Peyer's patch (tissue), 4 donors: Measurements from ENCODE around the gene ANKRD55. TPM values are rescaled to one million over a fixed set of nuclear protein-coding genes. Genes with fewer than 3 reads are reported as not detected.
"Not testable (repeated sequence)": the region's sequence is repeated elsewhere in the genome, so short reads cannot be mapped to it uniquely, and the experiment has no call there.

ENCODE experiments used
- DNase-seq, 3 donors: peaks; one replicate each; pipeline ENCODE4 v3.0.0-alpha.2; 2017 to 2019
- H3K27ac ChIP-seq, 4 donors: fragments of 200-600 bp; sonication (generic); one replicate each; pipeline ENCODE4 v1.5.1; 2016 to 2019
- H3K27me3 ChIP-seq, 2 donors: fragments of 200-600 bp; sonication (generic); one replicate each; pipeline ENCODE4 v1.5.1; 2019
- H3K36me3 ChIP-seq, 3 donors: fragments of 200-600 bp; sonication (generic); one replicate each; pipeline ENCODE4 v1.5.1; 2016 to 2019
- H3K4me1 ChIP-seq, 4 donors: fragments of 200-600 bp; sonication (generic); one replicate each; pipeline ENCODE4 v1.5.1; 2016 to 2019
- H3K4me3 ChIP-seq, 4 donors: fragments of 200-600 bp; sonication (generic); 1 replicate in 3 of 4; 2 replicates in 1 of 4; pipeline ENCODE4 v1.5.1; 2016 to 2019; ENCODE audit warnings: mild to moderate bottlenecking in 1 of 4
- H3K9me3 ChIP-seq, 4 donors: fragments of 200-600 bp; sonication (generic); one replicate each; pipeline ENCODE4 v1.5.1; 2016 to 2019; ENCODE audit warnings: mild to moderate bottlenecking in 1 of 4
- POLR2A ChIP-seq, 2 donors: fragments of 450-650 bp; IDR thresholded peaks; one replicate each; pipeline ENCODE4 v1.5.1; 2017; ENCODE audit warnings: antibody characterized with exemption in 2 of 2, mild to moderate bottlenecking in 2 of 2, moderate library complexity in 2 of 2
- total RNA-seq, 4 donors: library from RNA; depleted of rRNA; stranded (reverse); fragments of >200 nt; gene quantifications; one replicate each; pipeline ENCODE4 v1.1.0, GENCODE V29; 2016
- TF ChIP-seq, protein P1 (sequence below), 6 experiments: fragments of 450-650 bp in 4 of 6; fragments of 200-600 bp in 2 of 6; sonication (generic) in 1 of 6; IDR thresholded peaks; one replicate each; pipeline ENCODE4 v1.5.1; 2017 to 2019; ENCODE audit warnings: antibody characterized with exemption in 6 of 6, mild to moderate bottlenecking in 3 of 6, moderate library complexity in 1 of 6

Gene ANKRD55
- total RNA-seq, 4 donors from 2014 or later: 0.80 to 8.3 TPM; not detected in 2

DNA sequence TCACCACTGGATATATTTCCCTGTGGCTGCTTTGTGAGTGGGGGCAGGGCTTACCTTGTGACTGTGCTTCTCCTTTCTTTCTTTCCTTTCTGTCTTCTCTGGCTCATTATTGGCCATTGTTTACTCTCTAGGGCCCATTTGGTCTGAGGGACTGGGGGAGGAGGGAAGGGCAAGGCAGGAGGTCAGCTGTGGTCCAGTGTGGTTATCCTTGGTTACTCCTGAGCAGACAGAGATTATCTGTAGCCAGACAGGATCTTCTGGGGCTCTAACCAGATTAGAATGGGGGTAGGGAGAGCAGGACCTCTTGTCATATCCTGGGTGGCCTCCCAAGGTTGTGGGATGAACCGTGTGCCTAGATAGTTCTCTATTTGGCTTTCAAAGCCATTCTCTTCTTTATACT lies 71.2 kb downstream of the ANKRD55 start:
- Histone ChIP-seq H3K27me3 (no peaks in the 10 kb centered on the region), H3K4me1 (no peaks in the 10 kb centered on the region), H3K9me3 (no peaks in the 10 kb centered on the region), H3K4me3 (no peak overlapping the region), H3K27ac (no peak overlapping the region), H3K36me3 (no peaks in the 10 kb centered on the region)
- no peak for TF ChIP-seq POLR2A (IDR thresholded peaks at IDR 0.05)
- TF ChIP-seq, protein P1, sequence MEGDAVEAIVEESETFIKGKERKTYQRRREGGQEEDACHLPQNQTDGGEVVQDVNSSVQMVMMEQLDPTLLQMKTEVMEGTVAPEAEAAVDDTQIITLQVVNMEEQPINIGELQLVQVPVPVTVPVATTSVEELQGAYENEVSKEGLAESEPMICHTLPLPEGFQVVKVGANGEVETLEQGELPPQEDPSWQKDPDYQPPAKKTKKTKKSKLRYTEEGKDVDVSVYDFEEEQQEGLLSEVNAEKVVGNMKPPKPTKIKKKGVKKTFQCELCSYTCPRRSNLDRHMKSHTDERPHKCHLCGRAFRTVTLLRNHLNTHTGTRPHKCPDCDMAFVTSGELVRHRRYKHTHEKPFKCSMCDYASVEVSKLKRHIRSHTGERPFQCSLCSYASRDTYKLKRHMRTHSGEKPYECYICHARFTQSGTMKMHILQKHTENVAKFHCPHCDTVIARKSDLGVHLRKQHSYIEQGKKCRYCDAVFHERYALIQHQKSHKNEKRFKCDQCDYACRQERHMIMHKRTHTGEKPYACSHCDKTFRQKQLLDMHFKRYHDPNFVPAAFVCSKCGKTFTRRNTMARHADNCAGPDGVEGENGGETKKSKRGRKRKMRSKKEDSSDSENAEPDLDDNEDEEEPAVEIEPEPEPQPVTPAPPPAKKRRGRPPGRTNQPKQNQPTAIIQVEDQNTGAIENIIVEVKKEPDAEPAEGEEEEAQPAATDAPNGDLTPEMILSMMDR (IDR thresholded peaks at IDR 0.05): no peak
- no peak for DNase-seq

DNA sequence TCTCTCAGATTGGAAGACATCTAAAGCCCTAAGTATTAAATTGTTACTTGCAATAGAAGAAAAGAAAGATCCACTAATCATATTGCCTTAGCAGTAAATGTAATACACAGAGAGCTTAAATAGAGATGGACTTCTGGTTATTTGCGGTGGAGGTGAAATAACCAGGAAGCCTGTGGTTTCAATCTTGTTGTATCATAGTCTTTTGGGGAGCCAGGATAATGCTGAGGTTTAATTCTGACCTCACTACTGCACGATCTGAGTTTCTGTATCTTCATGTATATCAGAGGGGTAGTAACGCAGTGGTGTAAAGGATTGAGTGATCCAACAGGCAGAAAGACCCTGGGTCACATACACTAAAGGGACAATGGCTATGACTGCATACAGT lies 71.7 kb downstream of the ANKRD55 start:
- no peak for DNase-seq
- Histone ChIP-seq H3K9me3 (no peaks in the 10 kb centered on the region), H3K36me3 (no peaks in the 10 kb centered on the region), H3K4me3 (no peak overlapping the region), H3K4me1 (no peaks in the 10 kb centered on the region), H3K27me3 (no peaks in the 10 kb centered on the region), H3K27ac (no peak overlapping the region)
- TF ChIP-seq, protein P1 (IDR thresholded peaks at IDR 0.05): no peak
- no peak for TF ChIP-seq POLR2A (IDR thresholded peaks at IDR 0.05)

DNA sequence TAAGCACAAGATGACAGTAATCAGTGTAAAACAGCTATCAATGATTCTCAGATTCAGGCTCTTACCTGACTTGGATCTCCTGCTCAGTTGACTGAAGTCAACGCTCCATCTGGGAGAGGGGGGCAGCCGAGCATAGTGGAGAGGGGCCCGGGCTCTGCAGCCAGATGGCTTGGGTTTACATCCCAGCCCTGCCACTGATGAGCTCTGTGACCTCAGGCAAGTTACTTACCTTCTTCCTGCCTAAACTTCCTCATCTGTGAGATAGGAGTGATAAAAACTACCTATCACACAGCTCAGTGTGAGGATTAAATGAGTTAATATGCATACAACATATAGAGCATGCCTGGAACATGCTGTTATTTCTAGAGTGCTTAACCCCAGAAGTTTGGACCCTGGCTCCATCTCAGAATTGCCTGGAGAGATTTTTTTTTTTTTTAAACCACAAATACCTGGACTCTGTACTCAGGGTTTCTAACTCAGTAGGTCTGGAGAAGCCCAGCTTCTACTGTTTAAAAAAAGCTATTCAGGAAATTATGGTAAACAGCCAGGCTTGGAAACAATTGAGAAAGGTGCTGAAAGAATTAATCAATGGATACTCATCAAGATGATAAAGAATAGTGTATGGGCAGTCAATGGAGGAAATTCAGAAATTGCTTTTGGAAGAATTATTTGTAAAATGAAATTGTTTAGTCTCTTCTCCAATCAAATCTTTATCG lies 72.2 kb downstream of the ANKRD55 start:
- no peak for TF ChIP-seq POLR2A (IDR thresholded peaks at IDR 0.05)
- TF ChIP-seq, protein P1 (IDR thresholded peaks at IDR 0.05): no peak
- Histone ChIP-seq H3K9me3 (no peaks in the 10 kb centered on the region), H3K36me3 (no peaks in the 10 kb centered on the region), H3K27ac (peak overlapping the region in 1 of 4 donors; percentile 38), H3K4me3 (peak overlapping the region in 1 of 4 donors; percentile 12), H3K27me3 (no peaks in the 10 kb centered on the region), H3K4me1 (no peaks in the 10 kb centered on the region)
- no peak for DNase-seq

DNA sequence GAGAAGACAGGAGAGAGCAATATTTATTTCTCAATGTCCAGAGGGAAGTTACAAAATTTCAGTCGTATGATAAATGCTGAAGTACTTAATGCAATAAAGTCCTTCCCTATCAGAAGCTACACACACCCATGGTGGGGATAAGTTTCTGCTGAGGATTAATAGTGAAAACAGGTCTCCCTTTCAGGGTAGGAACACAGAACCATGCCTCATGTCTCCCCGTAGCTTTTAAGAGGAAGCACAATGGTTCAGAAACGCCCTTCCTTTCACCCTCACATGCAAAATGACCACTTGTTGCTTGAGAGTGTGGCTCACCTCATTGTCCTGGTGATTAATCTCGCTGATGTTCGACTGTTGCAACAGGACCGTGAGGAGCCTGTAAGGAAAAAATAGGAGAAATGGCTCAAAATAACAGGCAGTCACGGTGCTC lies 73.6 kb downstream of the ANKRD55 start:
- Histone ChIP-seq H3K36me3 (no peaks in the 10 kb centered on the region), H3K27ac (peak overlapping the region in 1 of 4 donors; percentile 48), H3K4me3 (peak overlapping the region in 1 of 4 donors; percentile 11), H3K27me3 (no peaks in the 10 kb centered on the region), H3K4me1 (no peaks in the 10 kb centered on the region), H3K9me3 (no peaks in the 10 kb centered on the region)
- no peak for DNase-seq
- TF ChIP-seq, protein P1 (IDR thresholded peaks at IDR 0.05): no peak
- TF ChIP-seq POLR2A (IDR thresholded peaks at IDR 0.05): no peak

DNA sequence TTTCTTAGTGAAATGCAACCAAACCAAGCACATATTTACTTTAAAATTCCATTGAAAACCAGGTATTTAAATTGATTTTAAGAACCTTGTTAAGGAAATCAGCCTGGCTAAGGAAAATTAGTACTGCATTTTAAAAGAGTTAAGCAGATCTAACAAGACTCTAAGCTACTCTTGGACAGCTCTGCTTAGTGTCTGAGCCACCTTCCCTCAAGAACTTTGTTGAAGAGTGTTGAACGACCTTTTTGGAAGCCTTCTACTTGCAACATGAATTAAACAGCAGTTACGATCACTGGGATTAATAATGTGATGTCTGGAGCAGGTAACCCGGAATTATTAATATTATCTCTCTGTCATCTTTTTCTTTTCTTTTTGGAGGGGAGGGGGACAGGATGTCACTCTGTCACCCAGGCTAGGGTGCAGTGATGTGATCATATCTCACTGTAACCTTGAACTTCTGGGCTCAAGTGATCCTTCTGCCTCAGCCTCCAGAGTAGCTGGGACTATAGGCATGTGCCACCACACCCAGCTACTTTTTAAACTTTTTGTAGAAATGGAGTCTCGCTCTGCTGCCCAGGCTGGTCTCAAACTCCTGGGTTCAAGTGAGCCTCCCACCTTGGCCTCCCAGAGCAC lies 74.7 kb downstream of the ANKRD55 start:
- Histone ChIP-seq H3K9me3 (no peaks in the 10 kb centered on the region), H3K36me3 (no peaks in the 10 kb centered on the region), H3K4me3 (peak overlapping the region in 1 of 4 donors; percentile 11), H3K27ac (peak overlapping the region in 1 of 4 donors; percentile 48), H3K27me3 (no peaks in the 10 kb centered on the region), H3K4me1 (no peaks in the 10 kb centered on the region)
- TF ChIP-seq, protein P1 (IDR thresholded peaks at IDR 0.05): no peak
- no peak for TF ChIP-seq POLR2A (IDR thresholded peaks at IDR 0.05)
- no peak for DNase-seq

DNA sequence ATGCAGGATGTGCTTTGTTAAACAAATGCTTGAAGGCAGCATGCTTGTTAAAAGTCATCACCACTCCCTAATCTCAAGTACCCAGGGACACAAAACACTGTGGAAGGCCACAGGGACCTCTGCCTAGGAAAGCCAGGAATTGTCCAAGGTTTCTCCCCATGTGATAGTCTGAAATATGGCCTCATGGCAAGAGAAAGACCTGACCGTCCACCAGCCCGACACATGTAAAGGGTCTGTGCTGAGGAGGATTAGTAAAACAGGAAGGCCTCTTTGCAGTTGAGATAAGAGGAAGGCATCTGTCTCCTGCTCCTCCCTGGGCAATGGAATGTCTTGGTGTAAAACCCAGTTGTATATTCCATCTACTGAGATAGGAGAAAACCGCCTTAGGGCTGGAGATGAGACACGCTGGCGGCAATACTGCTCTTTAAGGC lies 75.9 kb downstream of the ANKRD55 start:
- H3K36me3 ChIP-seq, H3K4me3 ChIP-seq, DNase-seq, H3K4me1 ChIP-seq, H3K9me3 ChIP-seq, H3K27me3 ChIP-seq: not testable (repeated sequence)
- peak overlapping the region in 1 of 4 donors; percentile 61 for H3K27ac ChIP-seq

DNA sequence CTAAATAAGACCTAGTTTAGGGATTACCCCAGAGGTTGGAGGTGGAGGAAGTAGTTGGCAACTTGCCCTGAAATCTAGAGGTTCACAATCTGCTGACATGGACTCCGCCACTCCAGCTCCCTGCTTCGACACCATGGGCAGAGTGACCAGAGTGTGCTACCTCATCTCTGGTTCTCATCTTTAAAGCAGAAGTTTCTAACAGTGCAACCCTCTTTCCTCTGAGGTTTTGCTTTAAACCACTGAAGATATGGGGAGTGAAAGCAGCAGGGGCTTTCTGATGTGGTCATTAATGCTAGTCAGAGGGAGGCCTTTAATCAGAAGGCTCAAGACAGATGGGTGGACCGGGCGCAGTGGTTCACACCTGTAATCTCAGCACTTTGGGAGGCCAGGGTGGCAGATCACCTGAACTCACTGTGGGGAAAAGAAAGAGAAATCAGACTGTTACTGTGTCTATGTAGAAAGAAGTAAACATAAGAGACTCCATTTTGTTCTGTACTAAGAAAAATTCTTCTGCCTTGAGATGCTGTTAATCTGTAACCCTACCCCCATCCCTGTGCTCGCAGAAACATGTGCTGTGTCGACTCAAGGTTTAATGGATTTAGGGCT lies 76.4 kb downstream of the ANKRD55 start:
- H3K36me3 ChIP-seq, DNase-seq, H3K4me1 ChIP-seq, H3K4me3 ChIP-seq, H3K9me3 ChIP-seq, H3K27me3 ChIP-seq: not testable (repeated sequence)
- peak overlapping the region in 2 of 4 donors; percentile 27 to 61 for H3K27ac ChIP-seq
